ENCODE data around the gene ST6GALNAC4.

Gene ST6GALNAC4, protein sequence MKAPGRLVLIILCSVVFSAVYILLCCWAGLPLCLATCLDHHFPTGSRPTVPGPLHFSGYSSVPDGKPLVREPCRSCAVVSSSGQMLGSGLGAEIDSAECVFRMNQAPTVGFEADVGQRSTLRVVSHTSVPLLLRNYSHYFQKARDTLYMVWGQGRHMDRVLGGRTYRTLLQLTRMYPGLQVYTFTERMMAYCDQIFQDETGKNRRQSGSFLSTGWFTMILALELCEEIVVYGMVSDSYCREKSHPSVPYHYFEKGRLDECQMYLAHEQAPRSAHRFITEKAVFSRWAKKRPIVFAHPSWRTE

DNA sequence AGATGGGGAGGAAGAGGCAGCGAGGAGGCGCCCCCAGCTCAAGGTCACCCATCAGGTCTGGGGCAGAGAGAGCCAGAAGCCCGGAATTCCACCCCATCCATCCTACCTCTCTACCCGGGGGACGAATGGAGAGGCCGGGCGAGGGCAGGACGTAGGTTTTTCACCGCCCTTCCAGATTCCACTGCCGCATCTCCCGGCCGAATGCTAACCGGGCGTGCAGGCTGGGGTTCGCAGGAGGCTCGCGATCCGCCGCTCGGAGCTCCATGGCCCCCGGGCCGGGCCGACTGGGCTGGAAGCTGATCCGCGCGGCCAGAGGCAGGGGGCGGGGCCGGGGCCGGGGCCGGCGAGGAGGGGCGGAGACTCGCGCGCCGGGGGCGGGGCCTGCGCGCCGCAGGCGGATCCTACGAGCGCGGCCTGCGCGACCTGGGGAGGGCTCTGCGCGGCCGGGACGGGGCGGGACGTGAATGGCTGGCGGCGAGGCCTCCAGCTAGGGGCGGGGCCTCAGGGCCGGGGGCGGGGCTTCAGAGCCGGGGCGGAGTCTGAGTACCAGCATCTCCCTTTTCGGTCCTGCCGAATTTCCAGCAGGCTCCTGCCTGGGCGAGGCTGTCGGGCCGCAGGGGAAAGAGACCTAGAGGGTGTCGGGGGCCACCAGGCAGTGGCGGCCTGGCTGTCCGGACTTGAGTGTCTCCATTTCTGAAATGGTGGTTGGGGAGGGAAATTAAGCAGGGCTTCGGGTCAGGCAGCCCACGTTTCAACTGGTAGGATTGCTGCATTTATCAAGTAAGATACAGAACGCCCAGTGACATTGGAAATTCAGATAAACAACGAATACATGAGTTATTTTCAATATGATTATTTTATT is at the start of gene ST6GALNAC4:
Gene ST6GALNAC4, minus strand, starts transcription at position 322 of the 862 bp plus-strand sequence. CDS start 622 bp downstream, outside the sequence.
- DNase-seq (ENCODE audit: low read depth): peak; percentile 95

DNA sequence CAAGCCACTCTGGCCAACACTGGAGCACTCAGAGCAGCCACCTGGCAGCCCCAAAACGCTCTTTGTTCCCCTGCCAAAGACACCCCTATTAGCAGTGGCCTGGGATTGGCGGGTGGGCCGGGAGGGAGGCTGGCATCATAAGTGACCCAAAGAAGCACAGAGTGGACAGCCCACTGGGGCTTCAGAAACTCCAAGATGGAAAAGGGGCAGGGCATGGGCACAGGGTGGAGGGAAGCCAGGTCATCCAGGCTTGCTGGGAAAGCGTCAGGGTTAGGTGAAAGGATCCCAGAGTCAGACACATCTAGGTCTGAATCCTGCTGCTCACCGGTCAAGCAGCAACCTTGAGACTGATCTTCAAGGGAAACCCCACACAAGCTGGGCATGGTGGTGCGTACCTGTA is 49.1 kb upstream of the ST6GALNAC4 start:
- no peak for DNase-seq (ENCODE audit: low read depth)

DNA sequence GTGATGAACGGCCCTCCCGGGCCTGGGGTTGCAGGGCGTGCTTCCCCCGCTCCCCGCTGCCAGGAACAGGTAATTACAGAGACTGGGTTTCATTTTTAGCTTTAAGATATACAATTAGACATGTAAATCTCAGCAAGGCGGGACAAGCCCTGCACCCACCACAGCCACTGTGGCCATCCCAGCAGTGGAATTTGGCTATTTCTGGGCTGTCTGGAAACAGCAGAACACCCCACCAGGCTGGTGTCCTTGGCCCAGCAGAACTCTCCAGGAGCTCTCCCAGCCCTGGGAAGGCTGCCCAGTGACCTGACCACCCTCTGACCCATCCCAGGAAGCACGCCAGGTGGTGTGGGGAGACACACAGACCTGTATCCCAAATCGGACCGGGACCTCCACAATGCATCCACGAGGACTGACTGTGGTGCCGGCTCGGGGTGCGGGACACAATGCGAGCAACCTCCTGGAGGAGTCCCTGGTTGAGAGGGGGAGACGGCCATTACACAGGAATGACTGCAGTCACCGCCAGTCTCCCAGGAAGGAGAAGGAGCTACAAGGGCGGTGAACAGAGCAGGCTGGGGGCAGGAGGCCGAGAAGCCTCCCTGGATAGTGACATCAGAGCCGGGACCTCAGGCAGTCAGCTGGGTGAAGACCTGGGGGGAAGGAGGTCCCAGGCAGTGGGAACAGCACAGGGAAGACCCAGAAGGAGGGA is 46.7 kb upstream of the ST6GALNAC4 start:
- DNase-seq (ENCODE audit: low read depth): no peak

DNA sequence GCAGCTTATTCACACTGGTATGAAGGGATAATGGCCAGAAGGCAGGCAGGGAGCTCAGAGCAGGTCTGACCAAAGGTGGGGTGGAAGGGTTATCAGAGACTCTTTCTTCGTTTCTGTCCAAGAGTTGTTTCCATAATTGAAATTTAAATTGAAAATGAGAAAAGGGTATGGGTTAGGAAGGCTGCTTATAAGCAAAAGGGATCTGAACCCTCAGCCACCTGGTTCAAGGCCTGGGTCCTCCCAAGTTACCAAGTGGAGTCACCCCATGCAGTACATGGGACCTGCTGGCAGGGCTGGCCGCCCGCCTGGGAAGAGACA is 46.2 kb upstream of the ST6GALNAC4 start:
- no peak for DNase-seq (ENCODE audit: low read depth)

DNA sequence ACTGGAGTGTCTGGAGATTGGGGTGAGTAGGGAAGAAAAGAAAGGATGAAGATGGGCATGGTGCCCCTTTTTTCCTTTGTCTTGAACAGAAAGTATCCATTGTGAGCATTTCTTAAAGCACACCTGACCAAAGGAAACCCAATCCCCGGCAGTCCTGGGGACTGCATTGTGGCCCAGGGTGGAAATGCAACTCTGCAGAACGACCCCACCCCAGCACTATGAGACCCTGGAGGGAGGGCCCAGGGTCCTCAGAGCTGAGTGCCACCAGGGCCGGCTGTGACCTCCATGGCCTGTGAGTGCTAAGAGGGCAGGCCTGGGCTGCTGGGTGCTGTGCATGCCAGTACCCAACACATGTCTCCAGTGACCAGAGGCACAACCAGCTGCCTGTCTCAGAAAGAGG is 45.4 kb upstream of the ST6GALNAC4 start:
- no peak for DNase-seq (ENCODE audit: low read depth)

DNA sequence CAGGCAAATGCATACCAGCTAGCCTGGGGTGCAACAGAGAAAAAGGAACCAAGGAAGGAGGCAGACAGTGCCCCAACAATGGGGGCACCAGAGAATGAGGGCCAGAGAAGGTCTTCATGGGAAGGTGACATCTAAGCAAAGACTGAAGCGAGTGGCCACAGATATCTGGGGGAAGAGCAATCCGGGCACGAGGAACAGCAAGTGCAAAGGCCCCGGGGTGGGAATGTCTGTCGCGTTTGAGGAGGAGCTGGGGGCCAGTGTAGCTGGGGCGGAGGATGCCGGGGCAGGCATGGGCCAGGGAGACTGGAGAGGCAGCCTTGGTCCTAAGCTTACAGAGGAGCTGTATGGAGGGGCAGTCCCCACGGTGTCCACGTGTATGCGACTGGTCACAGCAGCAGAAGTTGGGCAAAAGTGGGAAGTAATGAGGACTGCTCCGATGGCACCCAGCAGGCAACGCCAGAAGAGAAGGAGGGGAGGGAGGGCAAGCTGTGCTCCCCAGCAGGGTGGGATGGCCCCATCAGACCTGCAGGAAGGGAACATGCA is 44.8 kb upstream of the ST6GALNAC4 start:
- DNase-seq (ENCODE audit: low read depth): no peak

DNA sequence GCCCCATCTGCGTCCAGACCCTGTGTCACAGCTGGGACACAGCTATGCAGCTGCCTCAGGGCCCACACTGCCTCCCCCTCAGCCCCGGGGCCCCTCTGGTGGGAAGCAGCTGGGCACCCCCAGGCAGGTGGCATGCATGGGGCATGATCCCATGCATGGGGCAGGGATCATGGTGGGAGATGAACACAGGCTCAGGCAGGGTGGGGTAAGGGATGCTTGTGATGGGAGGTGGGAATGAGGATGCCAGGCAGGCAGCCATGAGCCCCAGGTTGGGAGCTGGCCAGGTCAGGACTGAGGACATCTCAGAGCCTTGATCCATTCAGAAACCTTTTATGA is 44.3 kb upstream of the ST6GALNAC4 start:
- no peak for DNase-seq (ENCODE audit: low read depth)

DNA sequence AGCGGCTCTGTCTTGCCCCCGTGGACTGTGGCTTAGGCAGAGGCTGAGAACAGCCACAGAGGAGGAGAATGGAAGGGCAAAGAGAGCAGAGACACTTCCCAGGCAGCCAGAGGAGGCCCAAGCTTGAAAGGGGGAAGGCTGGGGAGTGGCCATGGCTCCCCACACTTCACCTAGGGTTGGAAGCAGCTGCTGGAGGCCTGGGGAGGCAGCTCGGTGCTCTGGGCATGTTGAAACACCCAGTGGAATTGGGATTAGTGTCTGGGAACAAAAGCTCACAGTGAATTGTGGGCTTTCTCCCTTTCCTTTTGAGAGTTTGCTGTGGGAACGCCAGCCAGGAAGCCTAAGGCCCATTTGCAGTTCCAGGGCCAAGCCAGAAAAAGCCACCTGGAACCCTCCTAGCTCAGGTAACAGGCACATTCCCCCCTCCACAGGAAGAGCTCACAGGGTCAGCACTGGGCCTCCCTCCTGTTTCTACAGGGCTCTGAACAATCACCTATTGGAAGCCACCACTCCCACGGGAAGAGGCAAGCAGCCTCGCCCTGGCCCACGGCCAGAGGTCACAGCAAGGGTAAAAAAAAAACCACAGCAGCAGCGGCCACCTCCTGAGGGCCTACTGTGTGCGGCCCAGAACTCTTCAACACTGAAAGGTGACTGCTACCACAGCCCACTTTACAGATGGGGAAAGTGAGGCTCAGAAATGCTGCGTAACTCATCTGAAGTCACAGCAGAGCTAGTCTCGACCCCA is 43.7 kb upstream of the ST6GALNAC4 start:
- DNase-seq (ENCODE audit: low read depth): no peak

DNA sequence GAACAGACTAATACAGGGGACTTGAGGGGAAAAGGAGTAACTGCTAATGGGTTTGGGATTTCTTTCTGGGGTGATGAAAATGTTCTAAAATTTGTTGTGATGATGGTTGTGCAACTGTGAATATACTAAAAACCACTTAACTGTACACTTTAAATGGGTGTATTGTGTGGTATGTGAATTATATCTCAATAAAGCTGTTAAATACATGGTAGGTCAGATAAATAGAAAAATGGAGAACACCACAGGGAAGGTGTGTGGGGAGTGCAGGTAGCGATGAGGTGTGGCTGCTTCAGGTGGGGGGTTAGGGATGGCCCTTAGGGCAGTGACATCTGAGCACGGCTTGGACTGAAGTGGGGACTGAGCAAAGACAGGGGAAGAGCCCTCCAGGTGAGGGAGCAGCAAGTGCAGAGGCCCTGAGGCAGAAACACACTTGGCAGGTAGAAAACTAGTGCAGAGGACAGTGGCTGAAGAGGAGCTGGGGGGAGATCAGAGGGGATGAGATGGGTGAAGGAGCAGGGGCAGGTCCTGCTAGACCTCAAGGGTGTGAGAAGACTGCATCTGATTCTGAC is 43.1 kb upstream of the ST6GALNAC4 start:
- no peak for DNase-seq (ENCODE audit: low read depth)

DNA sequence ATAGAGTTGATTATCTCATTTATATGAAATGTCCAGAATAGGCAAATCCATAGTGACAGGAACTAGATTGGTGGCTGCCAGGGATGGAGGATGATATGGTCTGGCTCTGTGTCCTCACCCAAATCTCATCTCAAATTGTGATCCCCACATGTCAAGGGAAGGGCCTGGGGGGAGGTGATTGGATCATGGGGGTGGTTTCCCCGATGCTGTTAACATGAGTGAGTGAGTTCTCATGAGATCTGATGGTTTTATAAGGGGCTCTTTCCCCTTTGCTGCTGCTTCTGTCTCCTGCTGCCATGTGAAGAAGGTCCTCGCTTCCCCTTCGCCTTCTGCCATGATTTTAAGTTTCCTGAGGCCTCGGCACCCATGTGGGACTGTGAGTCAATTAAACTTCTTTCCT is 42.6 kb upstream of the ST6GALNAC4 start:
- no peak for DNase-seq (ENCODE audit: low read depth)

DNA sequence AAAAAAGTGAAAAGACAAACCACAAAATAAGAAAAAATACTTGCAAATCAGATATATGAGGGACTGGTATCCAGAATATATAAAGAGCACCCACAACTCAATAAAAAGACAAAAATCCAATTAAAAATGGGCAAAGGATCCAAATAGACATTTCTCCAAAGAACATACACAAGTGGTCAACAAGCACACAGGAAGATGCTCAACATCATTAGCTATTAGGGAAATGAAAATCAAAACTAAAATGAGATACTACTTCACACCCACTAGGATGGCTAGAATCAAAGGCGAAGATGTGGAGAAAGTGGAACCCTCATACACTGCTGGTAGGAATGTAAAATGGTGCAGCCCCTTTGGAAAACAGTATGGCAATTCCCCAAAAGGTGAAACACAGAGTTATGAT is 41.9 kb upstream of the ST6GALNAC4 start:
- no peak for DNase-seq (ENCODE audit: low read depth)

DNA sequence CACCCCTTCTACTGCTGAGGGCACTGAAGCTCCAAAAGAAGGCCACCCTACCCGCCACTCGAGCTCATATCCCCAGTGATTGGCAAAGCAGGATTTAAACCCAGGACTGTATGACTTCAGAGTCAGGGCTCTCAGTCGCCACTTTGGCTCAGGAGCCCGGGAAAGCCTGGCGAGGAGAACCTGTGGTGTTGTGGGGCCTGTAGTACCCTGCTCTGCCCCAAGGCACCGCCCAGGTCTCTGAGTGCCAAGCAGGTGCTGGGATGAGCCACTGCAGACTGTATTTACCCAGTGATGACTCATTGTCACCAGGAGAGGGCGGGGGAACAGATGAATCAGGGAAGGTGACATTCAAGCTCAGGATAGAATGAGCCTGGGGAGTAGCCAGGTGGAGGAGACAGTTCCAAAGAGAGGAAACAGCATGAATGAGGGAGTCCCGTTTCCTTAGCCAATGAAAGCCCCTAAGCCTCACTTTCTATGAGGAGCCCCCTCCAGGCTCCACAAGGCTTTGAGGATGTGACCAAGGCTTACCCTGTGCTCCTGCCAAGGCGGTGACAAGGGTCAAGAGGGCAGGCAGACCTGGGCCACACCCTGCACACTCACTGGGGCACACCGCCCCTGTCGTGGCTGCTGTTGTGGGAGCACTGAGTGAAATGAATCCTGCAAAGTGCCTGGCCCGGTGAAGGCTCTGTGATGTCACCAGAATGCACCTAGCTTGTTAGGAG is 38.6 kb upstream of the ST6GALNAC4 start:
- peak; percentile 58 for DNase-seq (ENCODE audit: low read depth)

DNA sequence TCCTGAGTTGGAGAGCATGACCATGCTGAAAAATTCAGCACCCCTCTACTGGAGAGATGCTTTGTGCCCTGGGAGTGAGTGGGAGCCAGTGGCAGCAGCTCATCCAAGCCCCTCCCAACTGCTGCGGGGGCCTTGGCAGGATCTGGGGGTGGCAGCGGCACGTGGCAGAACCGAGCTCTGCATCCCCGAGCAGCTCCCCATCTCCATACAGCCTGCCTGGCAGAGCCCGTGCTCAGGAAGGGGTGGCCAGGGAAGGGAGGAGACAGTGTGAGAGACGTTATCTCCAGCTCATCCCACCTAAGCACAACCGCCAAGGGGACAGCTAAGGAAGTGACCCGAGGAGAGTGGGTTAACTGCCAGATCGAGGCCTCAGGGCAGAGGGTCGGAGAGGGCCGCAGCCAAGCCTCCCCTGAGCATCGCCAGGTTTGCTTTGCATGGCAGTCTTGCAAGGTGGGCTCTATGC is 38.0 kb upstream of the ST6GALNAC4 start:
- no peak for DNase-seq (ENCODE audit: low read depth)

DNA sequence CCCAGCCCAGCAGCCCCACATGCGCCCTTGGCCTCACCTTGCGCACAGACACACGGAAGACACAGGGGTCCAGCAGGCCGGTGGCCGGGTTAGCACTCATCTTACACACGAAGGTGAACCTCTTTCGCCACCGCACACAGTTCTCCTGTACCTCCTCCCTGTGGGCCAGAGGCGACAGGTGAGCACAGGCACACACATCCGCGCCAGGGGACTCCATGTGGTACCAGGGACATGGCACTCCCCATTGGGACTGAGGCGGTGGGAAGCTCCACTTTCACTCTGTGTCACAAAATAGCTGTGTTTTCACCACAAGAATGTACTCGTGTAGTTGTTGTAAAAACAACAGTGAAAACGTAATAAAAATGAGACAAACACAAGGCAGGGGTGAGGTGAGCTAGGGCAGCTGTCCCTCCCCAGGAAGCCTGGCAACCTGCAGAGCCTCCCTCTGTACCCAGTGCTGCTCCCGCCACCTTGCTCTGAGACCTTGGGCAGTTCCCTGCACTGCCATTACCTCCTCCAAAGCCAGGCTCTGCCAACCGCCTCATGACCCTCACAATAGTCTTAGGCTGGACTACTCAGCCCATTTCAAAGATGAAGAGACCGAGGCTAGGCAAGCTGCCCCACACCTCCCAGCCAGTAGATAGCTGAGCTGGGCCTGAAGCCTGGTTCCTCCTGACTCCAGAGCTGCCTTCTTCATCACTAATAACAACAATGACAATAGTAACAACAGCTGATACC is 37.1 kb upstream of the ST6GALNAC4 start:
- DNase-seq (ENCODE audit: low read depth): no peak

DNA sequence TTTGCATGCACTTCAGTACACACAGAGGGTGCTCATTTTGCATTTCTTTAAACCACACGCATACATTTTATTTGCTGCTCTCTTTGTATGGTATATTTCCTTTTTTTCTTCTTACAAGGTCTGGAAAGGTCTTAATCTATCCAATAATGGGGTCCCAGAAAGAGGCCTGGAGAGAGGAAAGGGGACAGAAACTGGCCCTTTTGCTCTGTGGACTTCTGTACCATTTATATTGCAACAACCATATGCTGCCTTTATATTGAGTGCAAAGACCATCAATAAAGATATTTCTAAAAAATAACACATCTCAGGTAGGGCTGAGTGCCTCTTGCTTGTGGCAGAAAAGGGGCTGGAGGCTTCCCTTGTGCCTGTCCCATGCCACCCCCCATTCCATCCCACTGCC is 36.3 kb upstream of the ST6GALNAC4 start:
- no peak for DNase-seq (ENCODE audit: low read depth)

DNA sequence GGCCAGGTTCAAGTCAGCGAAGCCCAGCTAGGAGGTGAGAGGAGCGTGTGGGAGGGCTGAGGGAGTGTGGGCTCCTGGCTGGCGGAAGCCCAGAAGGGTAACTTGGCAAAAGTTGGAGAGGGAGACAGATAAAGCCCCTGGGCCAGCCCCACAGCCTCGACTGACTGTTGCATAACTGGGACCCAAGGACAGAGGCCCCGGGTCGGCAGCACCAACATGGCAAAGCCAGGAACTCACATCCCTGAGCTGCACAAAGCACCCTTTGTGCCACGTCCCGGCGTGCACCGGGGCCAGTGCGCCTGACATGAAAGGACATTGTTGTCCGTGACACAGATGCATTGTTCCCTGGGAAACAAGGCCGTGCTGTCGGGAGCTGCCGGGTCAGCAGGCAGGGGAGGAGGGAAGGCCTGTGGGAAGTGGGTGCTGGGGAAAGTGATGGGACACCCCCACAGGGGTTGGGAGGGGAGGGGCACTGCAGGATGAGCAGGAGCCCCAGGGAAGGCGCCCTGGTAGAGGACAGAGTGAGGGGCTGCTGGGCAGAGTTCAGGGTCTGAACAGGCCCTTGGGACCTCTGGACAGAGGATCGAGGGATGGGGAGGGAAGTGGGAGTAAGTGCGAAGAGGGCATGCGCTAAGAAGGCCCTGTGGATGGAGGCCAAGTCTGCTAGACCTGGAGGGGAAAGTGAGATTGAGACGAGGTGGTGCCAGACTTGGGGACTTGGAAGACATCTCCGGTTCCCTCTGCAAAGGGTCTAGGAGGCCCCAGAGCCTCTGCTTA is 33.9 kb upstream of the ST6GALNAC4 start:
- DNase-seq (ENCODE audit: low read depth): no peak

DNA sequence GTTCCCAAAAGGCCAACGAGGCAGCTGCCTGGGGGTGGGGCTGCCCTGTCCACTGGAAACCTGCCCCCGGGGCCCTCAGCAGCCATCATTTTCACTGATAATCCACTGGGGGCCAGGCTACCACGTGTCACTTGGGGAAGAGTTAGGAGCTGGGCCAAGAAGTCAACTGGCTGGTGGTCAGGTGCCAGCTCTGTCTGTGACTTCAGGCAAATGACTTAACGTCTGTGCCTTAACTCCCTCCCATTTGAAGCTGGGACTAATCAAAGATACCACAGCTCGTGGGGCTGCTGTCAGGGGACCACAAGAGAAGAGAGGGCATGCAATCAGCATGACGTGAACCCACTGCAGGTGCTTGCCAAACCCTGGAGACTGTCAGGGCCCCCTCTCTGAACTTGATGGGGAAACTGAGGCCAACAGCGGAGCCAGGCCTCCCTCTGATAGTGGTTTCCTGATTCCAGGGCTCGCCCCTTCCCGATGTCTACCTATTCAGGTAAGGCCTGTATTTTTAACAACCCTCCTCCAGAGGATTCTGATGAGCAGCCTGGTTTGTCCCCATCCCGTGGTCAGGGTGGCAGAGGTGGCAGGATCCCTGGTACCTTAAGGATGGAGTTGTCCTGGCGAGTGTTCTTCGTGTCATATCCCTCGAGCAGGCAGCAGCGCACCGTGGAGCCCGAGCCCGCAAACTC is 33.1 kb upstream of the ST6GALNAC4 start:
- no peak for DNase-seq (ENCODE audit: low read depth)

DNA sequence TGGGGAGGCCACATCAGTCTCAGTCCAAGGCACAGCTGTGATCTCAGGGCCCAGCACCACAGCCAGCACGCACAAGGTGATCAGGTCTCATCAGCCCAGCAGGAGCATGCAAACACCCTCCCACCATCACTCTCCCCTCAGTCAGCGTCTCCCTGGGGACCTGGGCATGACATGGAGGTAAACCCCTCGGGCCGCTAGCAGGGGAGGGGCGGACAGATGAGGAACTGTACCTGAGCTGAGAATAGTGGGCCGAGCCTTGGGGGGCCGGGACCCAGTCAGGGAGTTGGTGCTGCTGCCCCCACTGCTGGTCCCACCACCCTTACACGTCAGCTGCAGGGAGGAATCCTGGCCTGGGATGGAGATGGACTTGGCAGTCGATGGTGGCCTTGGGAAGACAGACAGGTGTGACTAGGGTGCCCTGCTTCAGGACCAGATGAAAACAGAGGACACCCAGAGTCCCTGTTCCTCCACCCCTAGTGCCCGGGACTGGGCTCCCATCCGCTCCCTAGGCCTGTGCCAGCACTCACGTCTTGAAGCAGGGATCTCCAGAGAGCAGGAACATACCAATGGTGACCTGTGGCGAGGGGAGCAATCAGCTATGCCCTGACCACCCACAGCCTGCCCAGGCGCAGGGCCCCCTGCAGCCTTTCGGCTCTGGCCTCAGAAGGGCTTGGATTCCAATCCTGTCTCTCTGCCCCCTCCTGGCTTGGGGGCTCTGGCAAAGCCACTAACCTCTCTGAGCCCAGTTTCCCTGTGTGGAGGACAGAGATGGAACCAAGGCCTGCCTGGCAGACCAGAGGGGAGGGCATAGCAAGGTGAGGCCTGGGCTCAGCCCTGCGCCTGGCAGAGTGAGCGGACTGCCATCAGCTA is 31.2 kb upstream of the ST6GALNAC4 start:
- DNase-seq (ENCODE audit: low read depth): no peak
